ENCODE measurements around the gene SLC35E3.

Gene SLC35E3

DNA sequence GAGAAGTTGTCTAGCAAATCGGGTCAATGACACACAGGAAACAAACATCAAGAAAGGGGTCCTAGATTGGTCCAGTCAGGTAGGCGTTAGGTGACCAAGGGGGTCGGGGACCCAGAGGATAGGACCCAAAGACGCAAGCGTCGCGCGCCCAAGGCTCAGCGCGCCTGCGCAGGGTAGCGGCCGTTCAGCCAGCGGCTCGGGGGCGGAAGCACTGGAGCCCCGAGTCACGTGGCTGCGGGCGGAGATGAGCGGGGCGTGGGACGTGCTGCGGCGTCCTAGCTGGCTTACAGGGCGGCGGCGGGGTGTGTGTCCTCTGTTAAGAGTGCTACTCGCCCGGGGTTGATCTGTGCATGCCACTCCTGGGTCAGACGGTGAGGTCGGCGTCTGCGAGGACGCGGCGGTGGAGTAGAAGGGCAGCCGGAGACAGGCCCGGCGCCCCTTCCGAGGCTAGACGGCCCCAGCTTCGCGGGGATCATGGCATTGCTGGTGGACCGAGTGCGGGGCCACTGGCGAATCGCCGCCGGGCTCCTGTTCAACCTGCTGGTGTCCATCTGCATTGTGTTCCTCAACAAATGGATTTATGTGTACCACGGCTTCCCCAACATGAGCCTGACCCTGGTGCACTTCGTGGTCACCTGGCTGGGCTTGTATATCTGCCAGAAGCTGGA is at the start of gene SLC35E3:
TSS of gene SLC35E3 (plus strand) at position 273 of the 668 bp plus-strand sequence. CDS start at position 475, 202 bp downstream.
- DNase-seq (ENCODE audit: low read depth, low spot score) = peak; percentile 81

DNA sequence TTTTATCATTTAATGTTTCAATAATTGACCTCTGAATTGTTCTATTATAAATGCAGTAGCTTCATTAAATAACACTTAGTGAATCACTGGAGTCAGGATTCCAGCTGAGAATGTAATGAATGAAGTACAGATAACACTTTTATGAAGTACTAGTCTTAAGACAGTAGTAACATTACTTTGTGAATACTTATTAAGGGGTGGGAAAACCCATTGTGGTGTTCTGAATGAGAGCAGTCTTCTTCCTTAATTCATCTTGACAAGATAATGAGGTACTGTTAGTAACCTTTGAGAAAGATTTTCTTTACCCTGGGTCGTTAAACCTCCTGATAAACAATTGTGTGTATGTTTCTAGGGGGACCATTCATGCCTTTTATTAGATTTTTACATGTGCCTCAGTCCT is 46.5 kb upstream of the SLC35E3 start:
- DNase-seq (ENCODE audit: low read depth, low spot score) = no peak

DNA sequence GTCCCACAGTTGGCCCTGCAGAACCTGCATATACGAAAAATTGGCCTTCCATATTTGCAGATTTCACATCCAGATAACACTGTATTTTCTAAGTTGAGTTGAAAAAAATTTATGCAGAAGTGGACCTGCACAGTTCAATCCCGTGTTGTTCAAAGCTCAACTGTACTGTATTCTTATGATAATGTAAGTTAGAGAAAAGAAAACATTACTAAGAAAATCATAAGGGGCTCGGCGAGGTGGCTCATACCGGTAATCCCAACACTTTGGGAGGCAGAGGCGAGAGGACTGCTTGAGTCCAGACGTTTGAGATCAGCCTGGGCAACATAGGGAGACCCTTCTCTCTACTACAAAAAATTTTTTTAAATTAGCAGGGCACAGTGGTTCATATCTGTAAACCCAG is 18.2 kb upstream of the SLC35E3 start:
- DNase-seq (ENCODE audit: low read depth, low spot score) = no peak

DNA sequence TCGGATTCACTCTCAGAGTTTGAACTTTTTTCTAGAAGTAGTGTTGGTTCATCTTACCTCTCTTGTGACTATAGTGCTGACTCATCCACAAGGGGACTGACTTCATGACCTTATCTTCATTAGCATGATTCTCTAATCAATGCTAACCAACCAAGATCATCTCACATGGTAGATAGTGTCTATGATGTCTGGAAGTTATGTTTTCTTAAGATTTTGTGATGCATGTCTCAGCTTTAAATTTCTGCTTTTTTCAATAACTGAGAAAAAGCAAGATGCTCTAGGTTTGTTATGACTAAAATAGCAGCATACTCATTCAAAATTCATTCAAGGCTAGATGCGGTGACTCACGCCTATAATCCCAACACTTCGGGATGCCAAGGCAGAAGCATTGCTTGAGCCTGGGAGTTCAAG is 12.3 kb upstream of the SLC35E3 start:
- no peak for DNase-seq (ENCODE audit: low read depth, low spot score)

DNA sequence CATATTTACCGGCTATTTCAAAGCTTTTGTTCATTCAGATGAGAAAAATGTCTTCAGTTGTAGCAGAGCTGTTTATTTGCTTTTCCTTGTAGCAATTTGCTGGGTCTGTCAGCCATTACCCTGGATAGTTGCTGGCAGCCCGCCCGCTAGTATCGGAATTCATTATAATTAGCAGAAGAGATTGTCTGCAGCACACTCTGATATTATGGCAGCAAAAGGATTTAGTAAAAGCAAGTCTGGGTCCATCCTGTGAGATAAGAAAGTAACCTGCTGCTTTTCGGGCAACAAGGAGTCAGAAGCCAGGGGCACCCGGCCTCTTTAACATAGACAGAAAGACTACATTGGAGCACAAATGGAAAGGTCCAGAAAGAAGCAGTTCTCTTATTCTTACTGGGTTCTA is 6.1 kb upstream of the SLC35E3 start:
- no peak for DNase-seq (ENCODE audit: low read depth, low spot score)

DNA sequence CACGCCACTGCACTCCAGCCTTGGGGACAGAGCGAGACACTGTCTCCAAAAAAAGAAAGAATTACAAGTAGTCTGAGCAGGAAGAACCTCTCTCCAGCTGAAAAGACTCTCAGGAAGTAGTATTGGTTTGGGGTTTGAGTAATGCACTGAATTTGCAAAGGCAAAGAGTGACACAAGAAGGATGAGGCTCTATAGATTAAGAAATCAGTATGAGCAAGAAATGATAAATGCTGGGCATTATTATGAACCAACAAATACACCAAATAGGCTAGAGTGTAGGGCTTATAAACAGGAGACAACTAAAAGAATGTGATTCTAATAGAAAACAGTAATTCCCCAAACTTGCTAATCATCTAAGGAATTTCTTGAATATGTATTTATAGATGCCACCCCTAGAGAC is 2.6 kb upstream of the SLC35E3 start:
- no peak for DNase-seq (ENCODE audit: low read depth, low spot score)

DNA sequence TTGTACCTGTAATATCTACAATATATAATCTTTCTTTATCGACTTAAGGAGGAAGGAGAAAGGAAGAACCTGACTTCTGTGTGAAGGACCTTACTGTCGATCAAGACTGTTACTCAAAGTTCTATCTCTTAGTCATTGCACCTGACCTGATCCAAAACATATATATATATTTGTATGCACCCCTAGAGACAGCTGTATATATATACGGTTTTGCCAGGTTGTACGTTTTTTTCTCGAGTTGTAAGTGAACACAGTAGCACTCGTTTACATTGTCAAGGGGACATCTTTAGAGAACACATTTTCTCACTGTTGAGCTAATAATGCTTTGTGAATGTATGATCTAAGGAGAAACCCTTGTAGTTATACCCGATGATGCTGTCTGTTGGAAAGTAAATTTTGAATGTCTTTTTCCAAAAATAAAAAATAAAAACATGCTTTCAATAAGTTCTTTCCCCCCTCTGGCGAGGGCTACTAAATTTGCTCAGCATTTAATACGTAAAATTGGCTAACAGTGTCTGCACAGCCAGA is 536 bp upstream of the SLC35E3 start:
- DNase-seq (ENCODE audit: low read depth, low spot score) = no peak

DNA sequence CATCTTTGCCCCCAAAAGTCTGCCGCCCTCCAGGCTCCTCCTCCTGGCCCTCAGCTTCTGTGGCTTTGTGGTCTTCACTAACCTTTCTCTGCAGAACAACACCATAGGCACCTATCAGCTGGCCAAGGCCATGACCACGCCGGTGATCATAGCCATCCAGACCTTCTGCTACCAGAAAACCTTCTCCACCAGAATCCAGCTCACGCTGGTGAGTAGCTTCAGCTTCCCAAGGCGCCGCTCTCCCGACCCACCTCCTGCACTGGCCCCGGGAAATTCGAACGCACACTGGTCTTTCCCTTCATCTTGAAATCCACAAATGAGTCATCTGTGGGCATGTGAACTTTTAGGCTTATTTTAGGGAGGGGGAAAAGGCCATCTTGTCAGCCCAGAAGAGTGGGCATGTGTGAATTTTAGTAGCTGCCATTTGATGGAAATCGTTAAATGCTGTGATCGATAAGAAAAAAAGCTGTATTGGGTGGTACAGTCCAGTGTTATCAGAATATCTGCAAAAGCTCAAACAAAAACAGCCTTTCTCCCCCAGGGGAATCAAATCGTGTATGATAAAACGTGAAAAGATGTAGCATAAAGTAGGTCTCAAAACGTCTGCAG is 700 bp downstream of the SLC35E3 start:
- DNase-seq (ENCODE audit: low read depth, low spot score) = no peak

DNA sequence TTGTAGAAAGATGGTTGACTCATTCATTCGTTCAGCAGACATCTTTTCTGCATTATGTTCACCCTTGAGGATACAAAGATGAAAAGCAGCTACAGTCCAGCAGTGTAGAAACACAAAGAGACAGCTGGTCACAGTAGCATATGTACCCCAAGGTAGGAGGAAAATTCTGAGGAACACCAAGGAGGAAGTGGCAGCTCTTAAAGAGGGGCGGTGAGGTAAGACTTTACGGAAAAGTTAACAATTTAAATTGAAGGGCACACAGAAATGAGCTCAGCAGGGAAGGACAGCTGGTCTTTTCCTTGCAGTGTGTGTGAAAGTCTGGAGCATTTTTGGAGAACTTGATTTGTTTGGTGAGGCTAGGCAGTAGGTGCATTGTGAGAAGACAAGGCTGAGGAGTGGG is 3.5 kb downstream of the SLC35E3 start:
- no peak for DNase-seq (ENCODE audit: low read depth, low spot score)

DNA sequence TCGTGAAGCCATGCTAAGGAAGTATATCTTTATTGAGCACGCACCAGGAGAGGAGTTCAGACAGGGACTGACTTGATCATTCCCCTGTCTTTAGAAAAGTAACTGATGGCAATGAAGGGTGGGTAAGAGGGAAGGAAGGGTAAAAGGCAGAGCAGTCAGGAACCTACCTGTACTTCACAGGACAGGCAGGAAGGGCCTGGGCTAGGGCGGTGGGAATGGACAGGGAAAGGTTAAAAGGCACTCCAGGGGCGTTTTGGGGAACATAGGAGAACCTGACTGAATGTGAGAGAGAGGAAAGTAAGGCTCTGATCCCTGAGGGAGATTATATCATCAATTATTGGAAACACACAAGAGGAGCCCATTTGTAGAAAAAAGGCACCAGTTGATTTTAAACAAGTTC is 3.9 kb downstream of the SLC35E3 start:
- DNase-seq (ENCODE audit: low read depth, low spot score) = no peak

DNA sequence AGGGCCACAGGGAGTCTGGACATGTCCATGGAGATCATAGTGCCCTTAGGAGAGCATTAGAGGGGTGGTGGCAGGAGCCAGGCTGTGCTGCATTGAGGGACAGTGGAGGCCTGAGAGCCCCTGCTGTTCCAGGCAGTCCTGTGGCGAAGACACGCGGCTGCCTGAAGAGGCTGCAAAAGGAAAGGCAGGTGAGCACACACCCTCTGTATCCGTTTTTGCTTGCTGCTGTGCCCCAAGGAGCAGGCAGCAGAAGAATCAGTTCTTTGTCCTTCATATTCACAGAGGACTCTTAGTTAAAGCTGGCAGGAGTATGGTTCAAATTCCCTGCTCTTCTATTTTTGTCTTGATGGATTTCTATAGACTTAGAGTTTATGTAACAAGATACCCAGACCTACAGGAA is 4.5 kb downstream of the SLC35E3 start:
- no peak for DNase-seq (ENCODE audit: low read depth, low spot score)

DNA sequence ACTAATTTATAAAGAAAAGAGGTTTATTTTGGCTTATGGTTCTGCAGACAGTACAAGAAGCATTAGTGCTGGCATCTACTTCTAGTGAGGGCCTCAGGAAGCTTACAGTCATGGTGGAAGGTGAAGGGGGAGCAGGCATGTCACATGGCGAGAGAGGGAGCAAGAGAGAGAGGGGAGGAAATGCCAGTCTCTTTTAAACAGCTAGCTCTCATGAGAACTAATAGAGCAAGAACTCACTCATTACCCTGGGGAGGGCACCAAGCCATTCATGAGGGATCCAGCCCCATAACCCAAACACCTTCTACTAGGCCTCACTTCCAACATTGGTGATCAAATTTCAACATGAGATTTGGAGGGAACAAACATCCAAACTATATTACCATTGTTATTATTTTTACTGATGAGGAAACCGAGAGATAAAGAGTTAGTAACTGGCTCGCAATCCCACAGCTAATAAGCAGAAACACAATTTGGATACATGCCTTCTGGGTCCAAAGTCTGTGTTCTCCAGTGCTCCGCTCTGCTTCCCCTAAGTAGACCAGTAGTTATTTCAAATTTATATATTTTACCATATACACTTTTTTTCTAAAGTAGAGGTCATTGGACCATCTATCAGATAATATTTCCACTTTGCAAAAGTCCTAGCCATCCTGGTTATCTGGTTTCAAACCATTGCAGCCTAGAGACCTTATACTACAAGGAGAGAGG is 9.7 kb downstream of the SLC35E3 start:
- DNase-seq (ENCODE audit: low read depth, low spot score) = no peak

DNA sequence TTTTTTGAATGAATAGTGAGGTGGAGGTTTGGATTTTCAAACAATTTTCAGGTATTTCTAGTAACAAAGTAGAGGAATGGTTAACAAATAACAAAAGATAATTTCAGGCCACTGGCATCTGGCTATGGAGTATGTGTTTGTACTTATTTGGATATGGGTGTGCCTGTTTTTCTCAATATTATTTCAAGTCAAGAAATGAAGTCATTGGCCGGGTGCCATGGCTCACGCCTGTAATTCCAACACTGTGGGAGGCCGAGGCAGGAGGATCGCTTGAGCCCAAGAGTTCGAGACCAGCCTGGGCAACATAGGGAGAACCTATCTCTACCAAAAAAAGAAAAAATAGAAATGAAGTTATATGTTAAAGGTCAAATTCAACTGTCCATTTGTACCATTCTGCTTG is 13.9 kb downstream of the SLC35E3 start:
- DNase-seq (ENCODE audit: low read depth, low spot score) = no peak

DNA sequence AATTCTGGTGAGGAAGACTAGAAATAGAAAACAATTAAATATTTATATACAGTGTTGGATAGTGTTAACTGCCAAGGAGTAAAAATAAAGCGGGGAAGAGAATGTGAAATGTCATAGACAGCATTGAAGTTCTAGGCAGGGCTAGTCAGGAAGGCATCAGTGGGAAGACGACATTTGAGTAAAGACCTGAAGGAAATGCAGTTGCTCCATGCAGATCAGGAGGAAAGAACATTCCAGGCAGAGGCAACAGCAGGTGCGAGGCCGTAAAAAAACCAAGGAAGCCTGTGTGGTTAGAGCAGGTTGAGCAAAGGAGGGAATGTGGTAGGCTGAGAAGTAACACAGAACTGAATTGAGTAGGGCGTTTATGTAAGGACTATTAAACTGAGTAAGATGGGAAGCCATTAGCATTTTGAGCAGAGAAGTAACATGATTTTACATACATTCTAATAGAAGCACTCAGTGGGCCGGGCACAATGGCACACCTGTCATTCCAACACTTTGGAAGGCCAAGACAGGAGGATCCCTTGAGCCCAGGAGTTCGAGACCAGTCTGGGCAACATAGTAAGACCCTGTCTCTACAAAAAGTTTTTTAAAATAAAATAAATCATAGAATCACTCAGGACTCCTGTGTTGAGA is 14.9 kb downstream of the SLC35E3 start:
- DNase-seq (ENCODE audit: low read depth, low spot score) = no peak

DNA sequence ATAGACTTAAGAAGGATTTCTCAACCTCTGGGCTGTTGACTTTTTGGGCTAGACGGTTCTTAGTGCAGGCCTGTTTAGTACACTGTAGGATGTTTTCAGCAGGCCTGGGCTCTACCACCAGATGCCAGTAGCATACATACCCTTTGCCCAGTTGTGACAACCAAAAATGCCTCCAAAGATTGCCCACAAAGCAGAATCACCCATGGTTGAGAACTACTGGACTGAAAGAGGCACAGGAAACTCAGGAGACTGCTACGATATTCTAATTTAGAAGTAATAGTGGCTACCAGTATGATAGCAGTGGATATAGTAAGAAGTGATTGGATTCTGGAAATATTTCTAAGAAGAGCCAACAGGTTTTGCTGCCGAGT is 15.5 kb downstream of the SLC35E3 start:
- no peak for DNase-seq (ENCODE audit: low read depth, low spot score)

DNA sequence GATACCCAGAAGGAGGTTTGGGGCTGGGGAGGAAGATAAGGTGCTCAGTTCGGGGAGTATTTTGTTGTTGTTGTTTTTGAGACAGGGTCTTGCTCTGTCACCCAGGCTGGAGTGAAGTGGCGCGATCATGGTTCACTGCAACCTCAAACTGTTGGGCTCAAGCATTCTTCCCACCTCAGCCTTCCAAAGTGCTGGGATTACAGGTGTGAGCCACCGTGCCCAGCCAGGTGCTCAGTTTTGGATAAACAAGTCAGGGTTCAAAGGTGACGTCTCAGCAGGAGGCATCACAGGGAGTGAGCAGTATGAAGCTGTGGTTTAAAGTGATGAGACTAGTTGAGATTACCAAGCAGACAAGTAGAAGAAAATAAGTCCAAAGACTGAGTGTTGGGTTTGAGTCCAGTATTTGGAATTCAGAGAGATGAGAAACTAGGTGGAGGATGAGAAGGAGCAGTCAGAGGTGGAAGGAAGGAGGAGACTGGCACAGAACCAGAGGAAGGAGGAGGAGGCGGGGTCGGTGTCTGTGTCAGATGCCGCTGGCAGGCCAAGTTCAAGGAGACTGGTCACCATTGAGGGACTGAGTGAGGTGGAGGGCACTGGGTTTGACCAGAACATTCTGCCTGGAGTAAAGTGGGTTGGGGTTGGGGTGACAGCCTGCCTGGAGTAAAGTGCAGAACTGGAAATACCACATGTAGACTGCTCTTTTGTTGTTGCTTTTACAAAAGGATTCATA is 16.1 kb downstream of the SLC35E3 start:
- no peak for DNase-seq (ENCODE audit: low read depth, low spot score)

DNA sequence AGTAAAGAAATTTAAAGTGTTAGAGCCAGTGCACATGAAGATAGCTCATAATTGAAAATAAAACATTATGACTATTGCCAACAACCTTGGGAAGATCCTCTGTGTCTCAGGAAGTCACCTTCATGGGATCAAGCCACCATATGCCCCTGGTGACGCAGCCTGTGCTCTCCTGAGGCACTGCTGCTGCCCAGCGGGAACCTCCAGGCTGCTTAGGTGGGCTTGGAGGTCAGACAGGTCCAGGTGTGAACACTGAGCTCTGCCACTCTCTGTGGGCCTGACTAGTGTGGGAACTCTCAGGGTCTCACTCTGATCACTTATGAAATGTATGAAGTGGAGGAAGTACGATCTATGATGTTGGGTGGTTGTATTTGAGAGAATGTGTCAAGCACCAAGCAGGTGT is 16.7 kb downstream of the SLC35E3 start:
- no peak for DNase-seq (ENCODE audit: low read depth, low spot score)

DNA sequence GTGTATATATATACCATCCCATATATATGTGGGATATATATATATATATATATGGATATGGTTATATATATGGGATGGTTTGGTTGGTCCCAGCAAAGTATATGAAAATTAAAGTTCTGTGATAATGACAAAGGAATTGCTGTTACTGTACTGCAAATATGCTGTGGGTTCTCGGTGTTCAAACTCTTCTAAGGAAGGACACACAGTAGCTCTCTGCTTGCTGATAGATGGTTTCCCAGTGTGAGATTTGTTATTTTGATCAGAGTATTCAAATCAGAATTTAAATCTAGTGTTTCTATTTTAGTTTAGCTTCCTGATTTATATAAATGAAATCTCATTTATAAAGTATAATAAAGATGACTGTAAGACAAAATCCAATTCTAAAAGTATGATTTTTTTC is 19.7 kb downstream of the SLC35E3 start:
- no peak for DNase-seq (ENCODE audit: low read depth, low spot score)

DNA sequence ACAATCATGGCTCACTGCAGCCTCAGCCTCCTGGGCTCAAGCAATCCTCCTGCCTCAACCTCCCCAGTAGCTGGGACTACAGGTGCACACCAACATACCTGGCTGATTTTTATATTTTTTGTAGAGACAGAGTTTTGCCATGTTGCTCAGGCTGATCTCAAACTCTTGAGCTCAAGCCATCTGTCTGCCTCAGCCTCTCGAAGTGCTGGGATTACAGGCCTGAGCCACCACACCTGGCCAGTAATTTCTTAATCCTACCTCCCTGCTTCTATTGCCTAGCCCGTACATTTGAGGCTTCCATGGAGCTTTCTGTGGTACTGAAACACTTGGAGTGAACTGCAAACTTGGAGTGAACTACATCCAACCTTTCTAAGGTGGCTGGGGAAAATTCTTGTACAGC is 20.7 kb downstream of the SLC35E3 start:
- DNase-seq (ENCODE audit: low read depth, low spot score) = no peak

DNA sequence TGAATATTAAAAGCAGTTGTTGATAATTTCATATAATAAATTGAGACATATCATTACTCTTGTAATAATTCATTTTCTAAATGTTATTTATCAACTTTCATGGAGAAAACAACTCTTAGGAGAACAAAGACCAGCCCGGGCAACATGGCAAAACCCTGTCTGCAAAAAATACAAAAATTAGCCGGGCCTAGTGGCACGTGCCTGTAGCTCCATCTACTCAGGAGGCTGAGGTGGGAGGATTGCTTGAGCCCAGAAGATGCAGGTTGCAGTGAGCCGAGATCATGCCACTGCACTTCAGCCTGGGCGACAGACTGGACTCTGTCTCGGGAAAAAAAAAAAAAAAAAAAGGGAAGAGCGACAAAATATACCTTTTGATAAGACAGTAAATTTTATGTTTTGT is 21.2 kb downstream of the SLC35E3 start:
- no peak for DNase-seq (ENCODE audit: low read depth, low spot score)

DNA sequence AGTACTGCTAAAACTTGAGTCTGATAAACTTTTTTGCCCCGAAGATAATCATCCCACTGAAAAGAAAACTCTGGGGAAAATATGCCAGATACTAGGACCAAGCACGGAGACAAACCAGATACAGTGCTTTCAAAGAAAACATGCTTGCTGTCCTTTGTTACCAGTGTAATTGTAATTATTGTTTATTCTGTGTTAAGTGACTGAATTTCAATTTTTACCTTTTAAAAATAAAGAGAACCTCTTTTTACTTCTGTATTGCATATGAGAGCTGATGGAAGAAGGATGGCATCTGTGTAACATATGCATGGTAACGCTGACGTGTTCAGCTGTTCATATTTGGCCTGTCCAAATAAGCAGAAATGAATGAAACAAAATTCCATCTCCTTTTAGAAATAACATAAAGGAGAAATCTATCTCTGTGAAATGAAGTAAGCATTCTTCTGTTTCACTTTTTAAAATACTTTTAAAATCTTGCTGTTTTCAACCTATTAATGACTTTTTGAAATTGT is 22.5 kb downstream of the SLC35E3 start:
- DNase-seq (ENCODE audit: low read depth, low spot score) = no peak

DNA sequence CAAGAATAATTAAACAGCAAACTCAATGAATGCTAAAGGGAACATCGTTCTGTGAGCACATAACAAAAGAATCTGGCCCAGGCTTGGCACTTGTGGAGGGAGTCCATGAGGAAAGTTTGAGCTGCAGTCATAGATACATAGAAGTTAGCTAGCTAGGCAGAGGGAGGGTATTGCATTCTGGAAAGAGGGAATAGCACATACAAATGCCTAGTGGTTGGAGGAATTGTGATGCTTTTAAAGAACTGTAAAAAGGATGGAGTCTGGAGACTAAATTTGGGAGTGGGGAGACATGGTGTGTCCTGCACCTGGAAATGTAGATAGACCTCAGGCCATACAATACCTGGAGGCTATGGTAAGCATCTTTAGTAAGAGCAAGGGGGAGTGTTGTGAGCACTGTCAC is 24.0 kb downstream of the SLC35E3 start:
- no peak for DNase-seq (ENCODE audit: low read depth, low spot score)
